HG03342 (cell line): ENCODE measurements around the gene UBR4.

Experiments used
- ATAC-seq: cut with Tn5 transposase; IDR thresholded peaks from one replicate; pipeline ENCODE4 v1.9.1; 2021; ENCODE audit warnings: mild to moderate bottlenecking, moderate library complexity; ENCODE audit not compliant: unreplicated experiment

UBR4 gene

DNA sequence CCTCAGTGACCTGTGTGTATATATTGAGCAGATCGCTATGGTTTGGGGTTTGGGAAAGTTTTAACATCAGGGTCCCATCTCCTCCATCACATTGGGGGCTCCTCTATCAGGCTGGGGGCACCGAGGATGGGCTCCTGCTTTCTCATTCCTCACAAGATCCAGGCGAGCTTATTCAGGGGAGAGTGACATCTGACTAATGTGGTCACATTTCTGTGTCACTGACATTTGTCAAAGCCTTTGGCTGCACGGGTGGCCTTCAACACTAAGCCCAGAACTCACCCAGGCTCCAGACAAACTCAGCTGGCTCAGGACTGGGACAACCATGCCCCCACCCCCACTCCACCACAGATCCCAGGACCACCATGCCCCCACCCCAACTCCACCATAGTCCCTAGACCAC is 150.3 kb downstream of the UBR4 start:
- no peak for ATAC-seq

DNA sequence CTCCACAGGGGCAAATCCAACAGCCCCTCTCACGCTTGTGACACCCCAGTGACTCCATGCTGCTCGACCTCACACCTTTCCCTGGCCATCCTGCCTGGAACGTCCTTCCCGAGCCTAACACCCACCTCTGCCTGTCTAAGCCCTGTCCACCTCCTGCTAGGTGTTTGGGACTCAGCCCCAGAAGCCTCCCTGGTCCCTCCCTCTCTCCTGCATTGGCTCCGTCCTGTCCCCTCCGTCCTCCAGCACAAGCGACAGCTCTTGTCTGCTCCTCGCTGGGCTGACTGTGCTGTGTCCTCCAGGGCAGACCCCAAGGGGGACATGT is 151.6 kb downstream of the UBR4 start:
- no peak for ATAC-seq

DNA sequence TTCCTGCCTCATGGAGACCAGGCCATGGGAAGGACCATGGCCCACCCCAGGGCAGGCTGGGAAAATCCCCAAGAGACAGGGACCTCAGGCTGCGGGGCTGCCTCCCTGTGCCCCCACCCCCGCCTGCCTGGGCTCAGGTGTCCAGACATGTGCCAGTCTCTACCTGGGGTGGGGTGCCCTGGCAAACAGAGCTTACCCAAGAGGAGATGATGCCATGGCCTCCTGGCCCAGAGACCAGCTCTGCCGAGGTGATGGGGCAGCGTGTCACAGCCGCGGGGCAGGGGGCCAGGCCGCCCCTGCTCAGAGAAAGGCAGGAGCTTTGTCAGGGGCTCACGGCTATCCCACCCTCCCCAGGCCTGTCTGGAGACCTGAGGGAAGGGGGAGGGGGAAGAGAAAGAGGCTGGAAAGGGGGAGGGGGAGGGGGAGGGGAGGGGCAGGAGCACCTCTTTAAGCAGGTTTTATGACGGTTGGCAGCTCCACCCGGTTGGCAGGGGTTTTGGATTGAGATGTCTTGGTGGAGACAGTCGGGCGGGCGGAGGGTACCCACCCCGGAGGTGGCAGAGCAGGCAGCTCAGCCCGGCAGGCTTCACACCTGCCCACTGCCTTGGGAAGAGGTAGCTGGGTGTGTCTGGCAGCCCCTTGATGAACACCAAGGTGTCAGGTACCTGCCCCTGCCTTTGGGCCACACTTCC is 152.1 kb downstream of the UBR4 start:
- no peak for ATAC-seq

DNA sequence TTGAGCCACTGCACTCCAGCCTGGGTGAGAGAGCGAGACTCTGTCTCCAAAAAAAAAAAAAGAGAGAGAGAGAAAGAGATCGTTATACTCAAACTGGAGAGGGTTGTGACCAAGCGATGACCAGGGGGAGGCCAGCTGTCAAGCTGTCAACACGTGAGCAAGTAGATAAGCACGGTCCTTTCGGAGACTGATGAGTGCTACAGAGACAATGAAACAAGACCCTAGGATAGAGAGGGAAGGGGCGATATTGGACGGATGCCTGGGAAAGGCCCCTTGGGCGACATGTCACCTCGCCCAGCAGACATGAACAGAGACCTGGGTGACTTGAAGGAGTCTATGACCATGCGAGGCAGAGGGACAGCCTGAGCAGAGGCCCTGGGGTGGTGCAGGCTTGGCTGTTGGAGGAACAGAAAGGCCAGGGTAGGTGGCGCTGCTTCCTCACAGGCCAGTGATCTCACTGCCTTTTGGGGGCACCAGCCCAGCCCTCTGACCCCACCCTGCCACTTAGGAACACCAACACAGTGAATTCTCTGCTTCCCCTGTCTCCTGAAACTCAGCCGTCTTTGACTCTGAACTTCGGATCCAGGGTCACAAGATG is 152.8 kb downstream of the UBR4 start:
- no peak for ATAC-seq

DNA sequence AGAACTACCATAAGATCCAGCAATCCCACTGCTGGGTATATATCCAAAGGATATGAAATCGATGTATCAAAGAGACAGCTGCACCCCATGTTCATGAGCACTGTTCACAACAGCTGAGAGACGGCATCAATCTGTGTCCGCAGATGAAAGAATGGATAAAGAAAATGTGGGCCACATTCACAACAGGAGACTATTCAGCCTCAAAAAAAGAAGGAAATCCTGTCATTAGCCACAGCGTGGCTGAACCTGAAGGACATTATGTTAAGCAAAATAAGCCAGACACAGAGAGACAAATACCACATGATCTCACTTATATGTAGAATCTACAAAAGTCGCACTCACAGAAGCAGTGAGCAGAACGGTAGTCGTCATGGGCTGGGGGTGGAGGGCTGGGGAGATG is 154.4 kb downstream of the UBR4 start:
- no peak for ATAC-seq

DNA sequence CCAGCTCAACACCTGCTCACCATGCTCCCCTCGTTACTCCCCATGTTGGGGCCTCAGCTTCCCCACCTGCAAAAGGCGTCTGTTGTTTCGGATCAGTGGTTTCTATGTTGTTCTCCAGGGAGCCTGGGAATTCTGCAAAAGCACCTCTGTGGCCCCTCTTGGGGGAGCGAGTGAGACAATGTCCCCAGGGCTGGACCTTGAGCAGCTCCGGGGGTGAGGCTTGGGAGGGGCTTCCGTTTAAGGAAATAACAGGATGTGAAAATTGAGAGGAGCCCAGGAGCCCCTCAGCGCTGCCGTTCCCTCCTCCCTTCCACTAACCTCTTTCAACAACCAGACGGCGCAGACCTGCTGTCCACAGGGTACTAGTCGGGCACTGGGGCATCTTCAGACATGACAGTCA is 155.1 kb downstream of the UBR4 start:
- no peak for ATAC-seq

DNA sequence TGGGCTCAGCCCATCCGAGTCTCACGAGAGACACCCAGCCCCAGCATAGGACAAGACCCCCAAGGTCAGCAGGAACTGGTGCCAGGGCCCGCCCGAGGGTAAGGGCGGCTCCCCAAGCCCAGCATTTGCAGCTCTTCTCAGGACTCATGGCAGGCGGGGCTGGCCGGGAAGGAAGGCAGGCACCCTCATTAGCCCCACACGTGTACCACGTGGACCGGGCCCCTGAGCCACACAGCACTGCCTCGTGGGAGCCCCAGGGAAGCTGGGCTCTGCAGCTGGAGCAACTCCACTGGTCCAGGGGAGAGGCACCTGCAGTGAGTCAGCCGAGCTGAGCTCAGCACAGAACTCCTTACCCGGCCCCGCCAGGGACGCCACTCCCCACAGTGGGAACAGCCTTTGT is 155.8 kb downstream of the UBR4 start:
- no peak for ATAC-seq

DNA sequence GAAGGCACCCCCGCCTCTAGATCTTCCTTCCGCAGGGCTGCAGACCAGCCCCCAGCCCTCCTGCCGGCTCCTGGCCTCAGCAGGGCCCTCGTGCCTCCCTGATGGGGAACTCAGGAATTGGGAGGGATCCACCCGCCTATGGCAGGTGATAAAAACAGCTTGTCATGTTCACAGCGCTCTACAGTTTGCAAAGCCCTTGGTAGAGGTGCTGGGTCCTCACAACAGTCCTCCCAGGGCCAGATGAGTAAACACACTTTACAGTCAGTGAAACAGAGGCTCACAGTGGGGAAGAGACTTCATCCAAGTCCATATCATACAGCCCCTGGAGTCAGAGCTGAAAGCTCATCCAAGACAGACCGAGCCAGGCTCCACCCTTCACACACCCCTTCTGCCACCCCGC is 156.6 kb downstream of the UBR4 start:
- no peak for ATAC-seq

DNA sequence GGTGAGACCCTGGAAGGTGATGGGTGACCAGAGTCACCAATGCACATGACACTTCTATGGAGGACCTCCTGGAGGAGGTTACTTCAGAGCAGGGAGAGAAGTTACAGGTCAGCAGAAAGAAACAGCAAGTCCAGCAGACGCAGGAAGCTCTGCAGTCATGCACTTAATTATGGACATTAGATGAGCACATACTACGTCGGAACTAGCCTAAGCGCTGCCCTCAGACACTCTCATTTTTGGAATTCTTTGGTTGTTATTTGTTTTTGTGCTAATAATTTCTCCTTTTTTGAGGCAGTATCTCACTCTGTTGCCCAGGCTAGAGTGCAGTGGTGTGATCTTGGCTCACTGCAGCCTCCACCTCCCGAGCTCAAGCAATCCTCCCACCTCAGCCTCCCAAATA is 160.3 kb downstream of the UBR4 start:
- ATAC-seq = no peak

DNA sequence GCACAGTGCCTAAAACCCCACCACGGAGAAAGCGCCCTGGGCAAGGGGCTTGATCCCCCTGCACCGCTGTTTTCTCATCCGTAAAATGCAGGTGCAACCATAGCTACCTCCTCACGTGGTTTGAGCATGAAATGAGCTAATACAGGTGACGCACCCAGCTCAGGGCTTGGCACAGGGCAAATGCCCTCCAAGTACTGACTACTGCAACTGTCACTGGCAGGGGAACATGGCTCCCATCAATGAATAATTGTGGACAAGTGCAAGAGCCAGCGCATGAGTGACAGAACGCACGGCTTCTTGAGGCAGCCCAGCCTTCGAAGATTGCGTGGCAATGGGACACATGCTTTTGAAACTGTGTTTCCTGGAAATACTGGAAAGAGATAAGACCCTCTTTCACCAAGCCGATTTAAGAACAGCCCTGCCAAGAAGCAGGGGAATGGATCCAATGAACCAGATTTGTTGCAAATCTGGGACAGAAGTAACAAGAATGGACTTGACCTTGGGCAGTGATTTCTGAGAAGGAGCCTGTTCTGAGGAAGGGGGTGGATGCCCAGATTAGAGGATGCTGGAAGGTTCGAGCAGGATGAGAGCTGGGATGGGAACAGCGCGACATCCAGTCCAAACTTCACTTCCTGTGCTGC is 160.8 kb downstream of the UBR4 start:
- ATAC-seq = no peak

DNA sequence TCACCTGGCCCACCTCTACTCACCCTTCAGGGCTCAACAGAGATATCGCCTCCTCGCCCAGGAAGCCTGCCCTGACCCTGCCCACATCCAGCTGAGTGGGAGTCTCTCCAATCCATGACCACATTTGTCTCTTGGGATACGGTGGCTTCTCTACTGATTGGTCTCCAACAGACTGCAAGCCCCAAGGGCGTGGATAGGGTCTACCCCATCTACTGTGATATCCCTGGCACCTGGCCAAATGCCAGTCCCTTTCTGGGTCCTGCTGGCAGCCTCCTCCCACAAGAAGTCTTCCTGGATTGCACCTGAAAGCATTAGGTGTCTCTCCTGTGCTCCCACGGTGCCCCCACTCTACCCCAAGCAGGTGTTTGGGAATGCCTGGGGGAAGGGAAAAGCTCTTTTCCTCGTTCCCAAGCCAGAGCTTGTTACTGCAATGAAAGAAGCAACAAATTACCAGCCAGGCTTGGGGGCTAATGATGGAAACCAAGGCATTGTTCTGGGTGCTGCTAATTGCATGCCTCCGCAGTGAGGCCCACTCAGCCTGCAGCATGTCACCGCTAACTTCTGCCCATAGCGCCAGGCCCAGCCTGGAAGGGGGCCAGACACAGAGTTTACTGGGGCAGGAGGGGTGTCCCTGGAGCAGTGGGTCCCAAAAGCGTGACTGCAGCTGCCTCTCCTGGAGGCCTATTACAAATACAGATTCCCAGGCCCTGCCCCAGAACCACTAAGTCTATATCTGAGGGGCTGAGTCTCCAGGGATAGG is 162.9 kb downstream of the UBR4 start:
- no peak for ATAC-seq

DNA sequence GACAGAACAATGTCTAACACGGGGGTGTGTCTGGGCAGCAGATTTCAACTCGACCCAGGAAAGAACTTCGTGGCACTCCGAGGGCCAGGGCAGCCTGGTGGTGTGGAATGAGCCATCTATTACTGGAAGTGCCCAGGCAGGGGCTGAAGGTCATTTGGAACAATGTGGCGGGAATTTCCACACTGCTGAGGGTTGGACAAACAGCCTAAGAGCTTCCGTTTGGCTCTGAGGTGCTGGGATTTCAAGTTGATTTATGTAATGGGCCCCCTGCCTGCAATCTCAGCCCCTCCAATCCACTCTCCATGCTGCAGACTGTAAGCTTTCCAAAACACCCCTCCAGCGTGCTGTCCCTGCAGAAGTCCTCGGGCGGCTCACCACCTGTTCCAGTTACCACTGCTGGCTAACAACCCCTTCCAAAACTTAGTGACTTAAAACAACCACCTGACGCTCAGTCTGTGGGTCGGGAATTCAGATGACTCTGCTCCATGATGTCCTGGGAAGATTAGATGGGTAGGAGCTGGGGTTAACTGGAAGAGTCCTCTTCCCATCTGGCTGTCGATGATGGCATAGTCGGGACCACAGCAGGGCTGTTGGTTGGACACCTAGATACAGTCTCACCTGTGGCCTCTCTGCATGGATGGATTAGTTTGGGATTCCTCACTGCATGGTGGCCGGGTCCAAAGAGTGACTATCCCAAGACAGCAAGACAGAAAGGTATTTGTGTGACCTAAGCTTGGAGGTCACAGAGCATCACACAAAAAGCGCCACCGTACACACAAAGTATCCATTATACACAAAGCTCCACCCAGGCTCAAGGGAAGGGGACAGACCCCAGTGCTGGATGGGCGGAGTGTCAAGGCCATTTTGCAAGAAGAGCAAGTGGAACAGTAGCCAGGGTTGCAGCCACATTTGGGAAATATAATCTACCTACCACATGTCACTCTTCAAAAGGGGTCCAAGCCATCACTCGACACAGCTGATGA is 163.9 kb downstream of the UBR4 start:
- no peak for ATAC-seq

DNA sequence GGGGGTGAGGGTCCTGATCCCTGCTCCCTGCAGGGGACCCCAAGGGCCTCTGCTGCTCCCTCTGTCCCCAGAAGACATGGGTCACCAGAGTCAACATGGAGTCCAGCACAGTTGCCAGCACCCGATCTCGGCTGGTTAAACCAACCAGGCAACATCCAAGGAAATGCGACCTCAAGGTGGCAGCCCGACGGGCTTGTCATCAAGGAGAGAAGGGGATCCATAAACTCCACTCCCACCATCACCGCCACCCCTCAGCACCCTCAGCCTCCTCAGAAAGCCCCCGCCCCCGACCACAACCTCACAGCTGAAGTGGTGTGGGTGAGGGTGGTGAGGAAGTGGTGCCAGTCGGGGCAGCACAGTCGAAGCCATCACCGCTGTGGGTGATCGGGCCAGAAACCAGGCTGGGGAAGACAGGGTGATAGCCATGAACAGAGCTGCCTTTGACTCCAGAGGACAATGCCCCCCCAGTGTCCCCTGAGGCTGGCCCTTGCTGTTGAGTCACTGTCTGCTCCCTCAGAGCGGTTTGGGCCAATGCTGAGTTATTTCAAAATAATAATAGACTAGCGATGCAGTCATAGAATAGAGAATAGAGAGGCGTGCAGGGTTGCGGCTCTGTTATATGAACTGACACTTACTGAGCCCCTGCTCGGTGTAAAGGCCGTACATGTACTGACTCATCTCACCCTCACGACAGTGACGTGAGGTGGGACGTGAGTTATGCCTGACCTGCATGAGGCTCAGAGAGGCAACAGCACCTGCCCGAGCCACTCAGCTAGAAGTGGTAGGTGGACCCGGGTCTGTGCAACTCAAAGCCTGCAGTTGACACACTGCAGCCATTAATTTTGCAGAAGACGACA is 164.9 kb downstream of the UBR4 start:
- ATAC-seq = no peak

DNA sequence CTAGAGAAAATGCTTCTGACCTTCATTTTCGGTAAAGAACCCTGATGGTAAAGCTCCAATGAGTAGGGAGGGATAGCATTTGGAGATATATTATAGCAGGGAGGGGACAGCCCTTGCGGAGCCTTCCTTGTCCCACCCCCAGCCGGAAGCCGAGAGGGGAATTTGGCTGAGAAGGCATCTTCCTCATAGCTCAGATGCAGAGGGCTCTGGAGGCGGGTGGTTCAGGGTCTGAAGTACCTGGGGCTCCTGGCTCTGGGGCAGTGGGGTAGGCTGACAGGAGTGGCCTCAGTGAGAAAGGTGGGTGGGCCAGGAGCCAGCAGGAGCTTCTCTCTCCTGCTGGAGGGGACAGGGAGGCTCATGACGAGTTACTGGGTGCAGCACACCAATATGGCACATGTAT is 165.6 kb downstream of the UBR4 start:
- no peak for ATAC-seq

DNA sequence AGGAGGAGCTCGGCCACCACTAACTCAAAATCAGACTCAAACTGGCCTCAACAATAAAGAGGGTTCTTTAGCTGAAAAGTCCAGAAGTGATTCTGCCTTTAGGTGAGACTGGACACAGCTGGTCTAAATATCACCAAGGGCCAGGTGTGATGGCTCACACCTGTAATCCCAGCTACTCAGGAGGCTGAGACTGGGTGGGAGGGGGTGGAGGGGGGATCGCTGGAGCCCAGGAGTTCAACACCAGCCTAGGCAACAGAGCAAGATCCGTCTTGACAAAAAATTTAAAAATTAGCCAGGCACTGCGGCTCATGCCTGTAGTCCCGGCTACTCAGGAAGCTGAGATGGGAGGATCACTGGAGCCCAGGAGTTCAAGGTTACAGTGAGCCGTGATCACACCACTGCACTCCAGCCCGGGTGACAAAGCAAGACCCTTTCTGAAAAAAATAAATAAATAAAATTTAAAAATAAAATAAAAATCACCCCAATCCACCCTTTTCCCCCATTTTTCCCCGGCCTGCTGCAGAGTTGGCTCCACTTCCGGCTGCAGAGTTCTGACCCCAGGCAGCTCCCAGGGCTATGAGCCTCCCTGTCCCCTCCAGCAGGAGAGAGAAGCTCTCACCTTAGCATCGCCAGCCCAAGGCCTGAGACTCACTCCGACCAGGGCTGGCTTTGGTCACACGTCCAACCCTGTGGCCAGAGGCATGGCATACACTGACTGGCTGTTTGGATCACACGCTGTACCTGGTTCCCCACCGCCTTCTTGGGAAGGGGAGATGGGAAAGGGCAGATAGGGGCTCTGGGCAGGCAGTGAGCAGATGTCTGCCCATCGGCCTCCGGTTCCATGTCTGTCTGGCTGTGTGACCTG is 166.3 kb downstream of the UBR4 start:
- no peak for ATAC-seq

DNA sequence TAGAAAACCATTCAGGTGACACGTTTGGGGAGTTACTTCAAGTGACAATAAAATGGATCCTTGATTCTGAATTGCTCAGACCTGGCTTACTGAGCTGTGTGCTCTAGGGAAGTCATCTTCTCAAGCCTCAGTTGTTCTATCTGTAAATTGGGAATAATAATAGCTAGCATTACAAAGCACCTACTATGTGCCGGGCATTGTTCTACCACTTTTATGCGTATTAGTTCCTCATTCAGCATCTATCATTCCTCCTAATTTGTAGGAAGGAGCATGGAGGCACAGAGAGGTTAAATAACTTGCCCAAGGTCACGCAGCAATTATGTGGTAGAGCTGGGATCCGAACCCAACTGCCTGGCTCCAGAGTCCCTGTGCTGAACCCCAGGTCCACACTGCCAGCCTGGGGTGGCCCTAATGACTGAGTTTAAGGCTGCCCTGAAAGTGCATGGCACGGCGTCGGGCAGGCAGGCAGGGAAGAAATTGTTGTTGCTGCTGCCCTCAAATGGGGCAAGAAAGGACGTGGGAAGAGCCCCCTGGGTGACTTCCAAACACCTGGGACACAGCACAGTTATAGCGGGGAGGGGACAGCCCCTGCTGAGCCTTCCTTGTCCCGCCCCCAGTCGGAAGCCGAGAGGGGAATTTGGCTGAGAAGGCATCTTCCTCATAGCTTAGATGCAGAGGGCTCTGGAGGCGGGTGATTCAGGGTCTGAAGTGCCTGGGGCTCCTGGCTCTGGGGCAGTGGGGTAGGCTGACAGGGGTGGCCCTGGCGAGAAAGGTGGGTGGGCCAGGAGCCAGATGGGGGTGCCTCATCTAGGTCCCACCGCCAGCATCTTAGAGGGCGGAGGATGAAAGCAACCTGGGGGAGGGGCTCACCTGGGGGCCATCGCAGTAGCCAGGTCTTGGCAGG is 167.1 kb downstream of the UBR4 start:
- ATAC-seq = no peak

DNA sequence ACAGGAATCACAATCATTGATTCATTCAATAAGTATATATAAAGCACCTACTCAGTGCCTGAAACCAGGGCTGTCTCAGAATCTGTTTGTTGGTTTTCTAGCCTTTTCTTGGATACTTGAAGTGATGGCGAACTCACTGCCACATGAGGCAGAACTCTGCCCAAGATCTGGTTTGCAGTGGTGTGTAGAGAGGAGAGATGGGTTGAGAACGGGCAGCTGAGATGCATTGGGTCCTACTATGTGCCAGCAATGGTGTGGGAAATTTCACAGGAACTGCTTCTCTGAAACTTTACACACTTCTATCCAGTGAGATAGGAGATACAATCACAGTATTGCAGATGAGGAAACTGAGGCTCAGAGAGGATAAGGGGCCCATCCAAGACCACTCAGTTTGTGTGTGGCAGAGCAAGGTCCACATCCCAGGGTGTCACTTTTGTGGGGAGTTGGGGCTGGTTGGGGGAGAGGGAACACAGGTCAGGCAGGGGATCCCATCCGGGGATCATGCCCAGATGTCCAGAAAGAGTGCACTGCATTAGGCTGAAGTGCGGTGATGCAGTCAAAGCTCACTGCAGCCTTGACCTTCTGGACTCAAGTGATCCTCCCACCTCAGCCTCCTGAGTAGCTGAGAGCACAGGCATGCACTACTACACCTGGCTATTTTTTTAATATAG is 169.9 kb downstream of the UBR4 start:
- no peak for ATAC-seq
